ENCODE results near the gene NCOA5. TPM values are rescaled to one million over a fixed set of nuclear protein-coding genes. Genes with fewer than 3 reads are reported as not detected.
"Not testable (repeated sequence)": the region's sequence is repeated elsewhere in the genome, so short reads cannot be mapped to it uniquely, and the experiment has no call there.

Gene NCOA5
- total and polyA plus RNA-seq, 7 donors, result 10.6 to 39.2 (median 22.4) TPM

DNA sequence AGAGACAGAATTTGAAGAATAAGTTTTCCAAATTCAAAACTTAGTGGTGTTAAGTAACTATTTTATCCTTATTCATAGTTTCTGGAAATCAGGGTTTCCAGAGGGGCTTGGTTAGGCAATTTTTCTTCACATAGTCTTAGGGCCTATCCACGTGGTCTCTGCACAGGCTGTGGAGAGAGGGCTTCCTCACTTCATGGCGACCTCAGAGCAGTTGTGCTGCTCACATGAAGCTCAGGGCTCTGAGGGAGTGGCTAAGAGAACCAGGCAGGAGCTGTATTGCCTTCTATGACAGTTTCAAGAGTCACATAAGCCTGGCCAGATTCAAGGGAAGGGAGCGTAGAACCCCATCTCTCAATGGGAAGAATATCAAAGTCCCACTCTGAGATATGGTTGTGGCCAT, 14.5 kb upstream of the NCOA5 start:
- intact Hi-C loops (cut with DNase I), result no loop called here
- 74 to 89% methylated on average over 3 of the region's 3 CpGs for WGBS, 2 donors

DNA sequence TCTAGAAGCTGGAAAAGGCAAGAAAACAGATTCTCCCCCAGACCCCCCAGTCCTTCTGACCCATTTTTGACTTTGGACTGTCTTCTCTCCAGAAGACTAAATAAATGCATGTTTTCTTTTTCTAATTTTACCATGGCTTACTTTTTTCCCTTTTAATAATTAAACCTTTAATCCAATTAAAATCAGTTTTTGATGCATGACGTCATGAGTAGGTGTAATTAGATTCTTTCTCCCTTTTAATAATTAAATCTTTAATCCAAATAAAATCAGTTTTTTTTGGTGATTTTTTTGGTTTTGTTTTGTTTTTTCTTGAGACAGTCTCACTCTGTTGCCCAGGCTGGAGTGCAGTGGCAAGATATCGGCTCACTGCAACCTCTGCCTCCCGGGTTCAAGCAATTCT, 13.2 kb upstream of the NCOA5 start:
- Histone ChIP-seq H3K4me3 (no peak overlapping the region), H3K4me1 (peaks cover 0 to 3% (median 0%) of the 10 kb centered on the region in 4 donors), H3K27ac (no peak overlapping the region), H3K9me3 (no peaks in the 10 kb centered on the region), H3K36me3 (no peaks in the 10 kb centered on the region), H3K27me3 (peaks cover 0 to 51% (median 11%) of the 10 kb centered on the region in 3 donors)
- WGBS, 2 donors, result 84 to 86% methylated on average over 3 of the region's 3 CpGs
- no peak for DNase-seq
- intact Hi-C loops (cut with DNase I), result no loop called here
- TF ChIP-seq, protein P1, sequence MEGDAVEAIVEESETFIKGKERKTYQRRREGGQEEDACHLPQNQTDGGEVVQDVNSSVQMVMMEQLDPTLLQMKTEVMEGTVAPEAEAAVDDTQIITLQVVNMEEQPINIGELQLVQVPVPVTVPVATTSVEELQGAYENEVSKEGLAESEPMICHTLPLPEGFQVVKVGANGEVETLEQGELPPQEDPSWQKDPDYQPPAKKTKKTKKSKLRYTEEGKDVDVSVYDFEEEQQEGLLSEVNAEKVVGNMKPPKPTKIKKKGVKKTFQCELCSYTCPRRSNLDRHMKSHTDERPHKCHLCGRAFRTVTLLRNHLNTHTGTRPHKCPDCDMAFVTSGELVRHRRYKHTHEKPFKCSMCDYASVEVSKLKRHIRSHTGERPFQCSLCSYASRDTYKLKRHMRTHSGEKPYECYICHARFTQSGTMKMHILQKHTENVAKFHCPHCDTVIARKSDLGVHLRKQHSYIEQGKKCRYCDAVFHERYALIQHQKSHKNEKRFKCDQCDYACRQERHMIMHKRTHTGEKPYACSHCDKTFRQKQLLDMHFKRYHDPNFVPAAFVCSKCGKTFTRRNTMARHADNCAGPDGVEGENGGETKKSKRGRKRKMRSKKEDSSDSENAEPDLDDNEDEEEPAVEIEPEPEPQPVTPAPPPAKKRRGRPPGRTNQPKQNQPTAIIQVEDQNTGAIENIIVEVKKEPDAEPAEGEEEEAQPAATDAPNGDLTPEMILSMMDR (IDR thresholded peaks at IDR 0.05), result no peak
- TF ChIP-seq POLR2AphosphoS5 (IDR thresholded peaks at IDR 0.05) (no peak), POLR2A (IDR thresholded peaks at IDR 0.05) (no peak), EP300 (IDR thresholded peaks at IDR 0.05) (no peak)

More for the DNA sequence above, 14.5 kb upstream of the NCOA5 start:
- H3K4me1 ChIP-seq, result peaks cover 0 to 3% (median 0%) of the 10 kb centered on the region in 4 donors
- no peaks in the 10 kb centered on the region for H3K9me3 ChIP-seq
- H3K27me3 ChIP-seq, result peaks cover 0 to 58% (median 9%) of the 10 kb centered on the region in 3 donors
- no peak overlapping the region for H3K27ac ChIP-seq
- DNase-seq, result no peak
- H3K4me3 ChIP-seq, result no peak overlapping the region
- H3K36me3 ChIP-seq, result no peaks in the 10 kb centered on the region
- TF ChIP-seq POLR2A (IDR thresholded peaks at IDR 0.05) (no peak), EP300 (IDR thresholded peaks at IDR 0.05) (no peak), POLR2AphosphoS5 (IDR thresholded peaks at IDR 0.05) (no peak)
- TF ChIP-seq, protein P1 (IDR thresholded peaks at IDR 0.05), result no peak

DNA sequence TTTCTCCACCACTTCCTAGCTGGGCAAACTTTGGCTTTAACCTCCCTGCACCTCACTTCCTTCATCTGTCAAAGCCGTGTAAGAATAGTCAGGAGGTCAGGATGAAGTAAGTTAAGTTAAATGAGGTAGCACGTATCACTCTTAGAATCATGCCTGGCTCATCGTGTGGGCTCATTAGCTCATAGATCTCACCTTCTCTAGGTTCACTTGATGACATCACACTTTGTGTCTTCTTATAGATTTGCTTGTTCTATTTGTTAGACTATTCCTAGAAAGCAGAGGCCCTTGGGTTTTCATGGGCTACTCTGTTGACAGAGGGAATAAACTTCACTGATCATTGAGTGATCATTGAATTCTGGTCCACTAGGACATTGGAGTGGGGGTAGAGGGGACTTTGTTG, 12.2 kb upstream of the NCOA5 start:
- H3K4me3 ChIP-seq, result no peak overlapping the region
- intact Hi-C loops (cut with DNase I), result no loop called here
- peaks cover 0 to 51% (median 11%) of the 10 kb centered on the region in 3 donors for H3K27me3 ChIP-seq
- H3K9me3 ChIP-seq, result no peaks in the 10 kb centered on the region
- no peaks in the 10 kb centered on the region for H3K36me3 ChIP-seq
- DNase-seq, result no peak
- no peak for TF ChIP-seq POLR2AphosphoS5 (IDR thresholded peaks at IDR 0.05)
- TF ChIP-seq, protein P1 (IDR thresholded peaks at IDR 0.05), result no peak
- TF ChIP-seq POLR2A (IDR thresholded peaks at IDR 0.05), result no peak
- no peak for TF ChIP-seq EP300 (IDR thresholded peaks at IDR 0.05)
- H3K27ac ChIP-seq, result no peak overlapping the region
- 82 to 87% methylated on average over 3 of the region's 3 CpGs for WGBS, 2 donors
- H3K4me1 ChIP-seq, result peaks cover 0 to 3% (median 0%) of the 10 kb centered on the region in 4 donors

DNA sequence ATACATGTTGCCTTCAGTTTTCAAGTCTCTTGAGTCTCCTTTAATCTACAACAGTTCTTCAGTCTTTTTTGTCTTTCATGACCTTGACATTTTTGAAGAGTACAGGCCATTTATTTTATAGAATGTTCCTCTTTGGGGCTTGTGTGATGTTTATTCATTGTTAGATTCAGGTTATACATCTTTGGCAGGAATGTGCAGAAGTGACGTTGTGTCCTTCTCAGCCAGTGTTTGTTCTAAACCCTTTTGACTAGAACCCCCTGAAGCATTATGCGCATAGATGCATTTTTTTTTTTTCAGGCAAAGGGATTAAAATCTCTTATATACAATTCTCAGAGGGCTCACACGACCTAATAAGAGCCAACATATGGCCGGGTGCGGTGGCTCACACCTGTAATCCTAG, 11.2 kb upstream of the NCOA5 start:
- H3K27me3 ChIP-seq, result peaks cover 0 to 42% (median 11%) of the 10 kb centered on the region in 3 donors
- no peaks in the 10 kb centered on the region for H3K9me3 ChIP-seq
- no peak overlapping the region for H3K4me3 ChIP-seq
- WGBS, 2 donors, result 73 to 85% methylated on average over 5 of the region's 5 CpGs
- H3K4me1 ChIP-seq, result peaks cover 0 to 3% (median 0%) of the 10 kb centered on the region in 4 donors
- H3K27ac ChIP-seq, result no peak overlapping the region
- intact Hi-C loops (cut with DNase I), result no loop called here
- no peaks in the 10 kb centered on the region for H3K36me3 ChIP-seq
- DNase-seq, result no peak
- TF ChIP-seq POLR2A (IDR thresholded peaks at IDR 0.05) (no peak), EP300 (IDR thresholded peaks at IDR 0.05) (no peak), POLR2AphosphoS5 (IDR thresholded peaks at IDR 0.05) (no peak)
- TF ChIP-seq, protein P1 (IDR thresholded peaks at IDR 0.05), result no peak

DNA sequence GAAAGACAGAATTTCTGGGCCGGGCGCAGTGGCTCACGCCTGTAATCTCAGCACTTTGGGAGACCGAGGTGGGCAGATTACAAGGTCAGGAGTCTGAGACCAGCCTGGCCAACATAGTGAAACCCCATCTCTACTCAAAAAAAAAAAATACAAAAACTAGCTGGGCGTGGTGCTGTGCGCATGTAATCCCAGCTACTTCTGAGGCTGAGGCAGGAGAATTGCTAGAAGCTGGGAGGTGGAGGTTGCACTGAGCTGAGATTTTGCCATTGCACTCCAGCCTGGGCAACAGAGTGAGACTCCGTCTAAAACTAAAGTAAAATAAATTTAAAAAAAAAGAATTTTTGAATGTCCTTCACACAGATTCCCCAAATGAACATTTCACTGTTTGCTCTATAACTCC, 10.7 kb upstream of the NCOA5 start:
- H3K9me3 ChIP-seq; intact Hi-C loops (cut with DNase I); H3K4me1 ChIP-seq; H3K36me3 ChIP-seq; H3K27ac ChIP-seq; DNase-seq; H3K4me3 ChIP-seq: not testable (repeated sequence)
- WGBS, 2 donors, result 69 to 84% methylated on average over 7 of the region's 7 CpGs
- H3K27me3 ChIP-seq, result peaks cover 0 to 37% (median 11%) of the 10 kb centered on the region in 3 donors
